Measurements from ENCODE around the gene QSOX1. TPM values are rescaled to one million over a fixed set of nuclear protein-coding genes. Genes with fewer than 3 reads are reported as not detected.

QSOX1 gene
- total RNA-seq, 1 donor from 2014 or later, result 156 TPM

GRCh38 chr1:180112984-180113647 lies 41.6 kb upstream of the QSOX1 start:
- no peak overlapping the region for H3K4me2 ChIP-seq (ENCODE audit: low read length)
- Mint-ChIP-seq H3K36me3 (ENCODE audit: low read depth, unreplicated experiment) (peaks cover 13% of the 10 kb centered on the region), H3K4me1 (ENCODE audit: low read depth, unreplicated experiment) (peaks cover 9% of the 10 kb centered on the region), H3K9me3 (ENCODE audit: unreplicated experiment) (no peaks in the 10 kb centered on the region), H3K27me3 (ENCODE audit: low read depth, unreplicated experiment) (no peaks in the 10 kb centered on the region), H3K27ac (ENCODE audit: unreplicated experiment) (no peak overlapping the region), H3K4me3 (ENCODE audit: unreplicated experiment) (no peak overlapping the region)
- H3K9me3 ChIP-seq (ENCODE audit: insufficient read depth, low read depth, low read length), result no peaks in the 10 kb centered on the region
- no peak overlapping the region for H3K9ac ChIP-seq (ENCODE audit: low read length)
- H4K20me1 ChIP-seq (ENCODE audit: insufficient read depth, low read length), result no peaks in the 10 kb centered on the region
- peaks cover 11% of the 10 kb centered on the region for H3K4me1 ChIP-seq (ENCODE audit: insufficient read depth, low read length)
- H2AFZ ChIP-seq (ENCODE audit: low read depth, low read length), result no peak overlapping the region
- DNase-seq (ENCODE audit: low read depth) (no peak), FAIRE-seq (no peak)
- H3K36me3 ChIP-seq (ENCODE audit: insufficient read depth, low read length), result peaks cover 22% of the 10 kb centered on the region
- H3K4me3 ChIP-seq (ENCODE audit: insufficient read depth, low read depth, low read length), result no peak overlapping the region
- H3K27ac ChIP-seq (ENCODE audit: low read depth, low read length), result no peak overlapping the region
- no peaks in the 10 kb centered on the region for H3K79me2 ChIP-seq (ENCODE audit: insufficient read depth, low read length)
- TF ChIP-seq EZH2 (IDR thresholded peaks at IDR 0.05; ENCODE audit: insufficient read depth, low read length) (no peak), CTCF (IDR thresholded peaks at IDR 0.05; ENCODE audit: insufficient read depth, low read depth, low read length) (no peak)
- no peaks in the 10 kb centered on the region for H3K27me3 ChIP-seq (ENCODE audit: insufficient read depth, low read length)

GRCh38 chr1:180114396-180114945 lies 40.2 kb upstream of the QSOX1 start:
- Mint-ChIP-seq H3K4me1 (ENCODE audit: low read depth, unreplicated experiment) (peaks cover 9% of the 10 kb centered on the region), H3K9me3 (ENCODE audit: unreplicated experiment) (no peaks in the 10 kb centered on the region), H3K27ac (ENCODE audit: unreplicated experiment) (no peak overlapping the region), H3K4me3 (ENCODE audit: unreplicated experiment) (no peak overlapping the region), H3K27me3 (ENCODE audit: low read depth, unreplicated experiment) (no peaks in the 10 kb centered on the region), H3K36me3 (ENCODE audit: low read depth, unreplicated experiment) (peaks cover 13% of the 10 kb centered on the region)
- no peaks in the 10 kb centered on the region for H3K27me3 ChIP-seq (ENCODE audit: insufficient read depth, low read length)
- H3K4me1 ChIP-seq (ENCODE audit: insufficient read depth, low read length), result peaks cover 11% of the 10 kb centered on the region
- peaks cover 22% of the 10 kb centered on the region for H3K36me3 ChIP-seq (ENCODE audit: insufficient read depth, low read length)
- H3K4me3 ChIP-seq (ENCODE audit: insufficient read depth, low read depth, low read length), result no peak overlapping the region
- no peaks in the 10 kb centered on the region for H4K20me1 ChIP-seq (ENCODE audit: insufficient read depth, low read length)
- H3K4me2 ChIP-seq (ENCODE audit: low read length), result no peak overlapping the region
- DNase-seq (ENCODE audit: low read depth) (no peak), FAIRE-seq (no peak)
- H3K27ac ChIP-seq (ENCODE audit: low read depth, low read length), result no peak overlapping the region
- no peaks in the 10 kb centered on the region for H3K9me3 ChIP-seq (ENCODE audit: insufficient read depth, low read depth, low read length)
- no peaks in the 10 kb centered on the region for H3K79me2 ChIP-seq (ENCODE audit: insufficient read depth, low read length)
- no peak overlapping the region for H3K9ac ChIP-seq (ENCODE audit: low read length)
- no peak overlapping the region for H2AFZ ChIP-seq (ENCODE audit: low read depth, low read length)
- TF ChIP-seq CTCF (IDR thresholded peaks at IDR 0.05; ENCODE audit: insufficient read depth, low read depth, low read length), result no peak
- TF ChIP-seq EZH2 (IDR thresholded peaks at IDR 0.05; ENCODE audit: insufficient read depth, low read length), result no peak

All from astrocyte (in vitro differentiated cells and primary cell).